ENCODE data around the gene NPY5R. TPM values are rescaled to one million over a fixed set of nuclear protein-coding genes. Genes with fewer than 3 reads are reported as not detected.

Gene NPY5R
- total RNA-seq, 1 donor from 2014 or later, result 1.3 TPM

DNA sequence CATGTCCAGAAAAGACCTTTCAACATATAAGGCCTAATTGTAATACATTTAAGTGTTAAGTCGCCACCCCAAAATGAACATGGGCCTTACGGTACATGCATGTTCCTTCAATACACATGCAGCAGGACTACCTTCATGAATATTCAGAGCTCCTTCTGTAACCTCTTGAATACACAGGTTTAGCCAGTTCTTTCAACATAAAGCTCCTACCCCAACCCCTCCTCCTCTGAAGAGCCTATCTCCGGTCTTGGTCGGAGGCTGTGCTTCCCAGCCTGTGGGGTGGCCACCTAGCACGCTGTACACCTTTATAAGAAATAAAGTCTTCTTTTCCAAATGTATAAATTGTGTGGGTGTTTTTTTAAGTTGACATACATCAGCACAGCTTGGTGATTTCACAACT is 28.3 kb downstream of the NPY5R start:
- H3K27ac Mint-ChIP-seq, result no peak overlapping the region
- no peak overlapping the region for H3K4me3 Mint-ChIP-seq
- Histone ChIP-seq H3K9ac (no peak overlapping the region), H3K27me3 (no peaks in the 10 kb centered on the region), H3F3A (ENCODE audit: low read depth) (no peaks in the 10 kb centered on the region), H3K27ac (no peak overlapping the region), H3K4me3 (no peak overlapping the region), H3K4me1 (no peaks in the 10 kb centered on the region), H3K4me2 (no peak overlapping the region), H3K36me3 (no peaks in the 10 kb centered on the region), H2AFZ (replicated peaks) (peak overlapping the region; percentile 26), H3K9me3 (ENCODE audit: low read depth) (no peaks in the 10 kb centered on the region), H3K79me2 (ENCODE audit: low read depth) (no peaks in the 10 kb centered on the region), H4K20me1 (ENCODE audit: low read depth) (no peaks in the 10 kb centered on the region)
- DNase-seq (ENCODE audit: low spot score), result no peak
- TF ChIP-seq, protein P1, sequence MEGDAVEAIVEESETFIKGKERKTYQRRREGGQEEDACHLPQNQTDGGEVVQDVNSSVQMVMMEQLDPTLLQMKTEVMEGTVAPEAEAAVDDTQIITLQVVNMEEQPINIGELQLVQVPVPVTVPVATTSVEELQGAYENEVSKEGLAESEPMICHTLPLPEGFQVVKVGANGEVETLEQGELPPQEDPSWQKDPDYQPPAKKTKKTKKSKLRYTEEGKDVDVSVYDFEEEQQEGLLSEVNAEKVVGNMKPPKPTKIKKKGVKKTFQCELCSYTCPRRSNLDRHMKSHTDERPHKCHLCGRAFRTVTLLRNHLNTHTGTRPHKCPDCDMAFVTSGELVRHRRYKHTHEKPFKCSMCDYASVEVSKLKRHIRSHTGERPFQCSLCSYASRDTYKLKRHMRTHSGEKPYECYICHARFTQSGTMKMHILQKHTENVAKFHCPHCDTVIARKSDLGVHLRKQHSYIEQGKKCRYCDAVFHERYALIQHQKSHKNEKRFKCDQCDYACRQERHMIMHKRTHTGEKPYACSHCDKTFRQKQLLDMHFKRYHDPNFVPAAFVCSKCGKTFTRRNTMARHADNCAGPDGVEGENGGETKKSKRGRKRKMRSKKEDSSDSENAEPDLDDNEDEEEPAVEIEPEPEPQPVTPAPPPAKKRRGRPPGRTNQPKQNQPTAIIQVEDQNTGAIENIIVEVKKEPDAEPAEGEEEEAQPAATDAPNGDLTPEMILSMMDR (IDR thresholded peaks at IDR 0.05), result no peak
- TF ChIP-seq EZH2 (IDR thresholded peaks at IDR 0.05) (no peak), EZH2phosphoT487 (IDR thresholded peaks at IDR 0.05) (no peak)
- no peaks in the 10 kb centered on the region for H3K4me1 Mint-ChIP-seq
- H3K27me3 Mint-ChIP-seq (ENCODE audit: insufficient read depth, low read depth), result peaks cover 4% of the 10 kb centered on the region
- H3K9me3 Mint-ChIP-seq, result no peaks in the 10 kb centered on the region
- no peaks in the 10 kb centered on the region for H3K36me3 Mint-ChIP-seq

- Histone ChIP-seq H3K4me1 (no peaks in the 10 kb centered on the region), H3K4me3 (no peak overlapping the region), H4K20me1 (ENCODE audit: low read depth) (no peaks in the 10 kb centered on the region), H3F3A (ENCODE audit: low read depth) (no peaks in the 10 kb centered on the region), H3K27ac (no peak overlapping the region), H2AFZ (replicated peaks) (no peak overlapping the region), H3K27me3 (no peaks in the 10 kb centered on the region), H3K79me2 (ENCODE audit: low read depth) (no peaks in the 10 kb centered on the region), H3K9me3 (ENCODE audit: low read depth) (no peaks in the 10 kb centered on the region), H3K9ac (no peak overlapping the region), H3K4me2 (no peak overlapping the region), H3K36me3 (no peaks in the 10 kb centered on the region)
- H3K36me3 Mint-ChIP-seq, result no peaks in the 10 kb centered on the region
- no peaks in the 10 kb centered on the region for H3K9me3 Mint-ChIP-seq
- no peaks in the 10 kb centered on the region for H3K27me3 Mint-ChIP-seq (ENCODE audit: insufficient read depth, low read depth)
- no peak overlapping the region for H3K4me3 Mint-ChIP-seq
- TF ChIP-seq EZH2 (IDR thresholded peaks at IDR 0.05) (no peak), EZH2phosphoT487 (IDR thresholded peaks at IDR 0.05) (no peak)
- TF ChIP-seq, protein P1 (IDR thresholded peaks at IDR 0.05), result no peak
- DNase-seq (ENCODE audit: low spot score), result no peak
- H3K27ac Mint-ChIP-seq, result no peak overlapping the region
- H3K4me1 Mint-ChIP-seq, result no peaks in the 10 kb centered on the region
Observed at GRCh38 chr4:163378661-163379060, 35.0 kb downstream of the NPY5R start.

- no peak overlapping the region for H3K9ac ChIP-seq
- no peaks in the 10 kb centered on the region for H3F3A ChIP-seq (ENCODE audit: low read depth)
- H3K4me2 ChIP-seq, result no peak overlapping the region
- Mint-ChIP-seq H3K9me3 (no peaks in the 10 kb centered on the region), H3K36me3 (no peaks in the 10 kb centered on the region), H3K27me3 (ENCODE audit: insufficient read depth, low read depth) (no peaks in the 10 kb centered on the region), H3K4me1 (no peaks in the 10 kb centered on the region), H3K4me3 (no peak overlapping the region), H3K27ac (no peak overlapping the region)
- no peak for DNase-seq (ENCODE audit: low spot score)
- H2AFZ ChIP-seq (replicated peaks), result no peak overlapping the region
- H3K79me2 ChIP-seq (ENCODE audit: low read depth), result no peaks in the 10 kb centered on the region
- H3K9me3 ChIP-seq (ENCODE audit: low read depth), result no peaks in the 10 kb centered on the region
- H4K20me1 ChIP-seq (ENCODE audit: low read depth), result no peaks in the 10 kb centered on the region
- no peak overlapping the region for H3K4me3 ChIP-seq
- H3K27me3 ChIP-seq, result no peaks in the 10 kb centered on the region
- no peak overlapping the region for H3K27ac ChIP-seq
- no peaks in the 10 kb centered on the region for H3K4me1 ChIP-seq
- TF ChIP-seq EZH2 (IDR thresholded peaks at IDR 0.05) (no peak), EZH2phosphoT487 (IDR thresholded peaks at IDR 0.05) (no peak)
- TF ChIP-seq, protein P1 (IDR thresholded peaks at IDR 0.05), result no peak
- no peaks in the 10 kb centered on the region for H3K36me3 ChIP-seq
Observed at GRCh38 chr4:163380703-163381102, 37.0 kb downstream of the NPY5R start.

Measured in neural progenitor cell (in vitro differentiated cells).